Placental pericyte (primary cell): ENCODE measurements around the gene PKD2L1. TPM values are rescaled to one million over a fixed set of nuclear protein-coding genes. Genes with fewer than 3 reads are reported as not detected.

Experiments
- small RNA-seq: library from RNA; depleted of rRNA; stranded (forward); fragments of <200 nt; gene quantifications from one replicate; pipeline ENCODE3, GENCODE V24; 2012; ENCODE audit warnings: low replicate concordance
- total RNA-seq: library from RNA; depleted of rRNA; stranded (reverse); fragments of >200 nt; gene quantifications from 2 replicates; pipeline ENCODE4 v1.2.3, GENCODE V29; 2012

Gene PKD2L1
- total RNA-seq = not detected in 2 replicates

GRCh38 chr10:100330079-100330478 lies at the start of gene PKD2L1:
Gene PKD2L1 (minus strand): TSS chr10:100330228. CDS start chr10:100330103, 125 bp downstream.

GRCh38 chr10:100346765-100347567 lies 16.9 kb upstream of the PKD2L1 start, which contains the start of gene SCD:
Gene SCD (plus strand): TSS chr10:100347233. CDS start chr10:100347505, 272 bp downstream.

GRCh38 chr10:100286051-100287033 lies 43.7 kb downstream of the PKD2L1 start, which contains the start of gene BLOC1S2:
Gene BLOC1S2 (minus strand): TSS chr10:100286680. CDS start chr10:100286659, 21 bp downstream.

GRCh38 chr10:100267239-100268104 lies 62.6 kb downstream of the PKD2L1 start, which contains the start of gene CWF19L1:
Gene CWF19L1 (minus strand): TSS chr10:100267638. CDS start chr10:100267593, 45 bp downstream.

Small RNA genes within 50 kb of the gene (small RNA-seq; reads per million reads assigned to genes)
- gene RNU6-422P = not detected

Other genes starting within 250 kb of the PKD2L1 start
- not detected in 2 replicates for gene CPN1, start 248.4 kb downstream of the PKD2L1 start, total RNA-seq
- 22.8 and 42.7 TPM in 2 replicates for gene ERLIN1, start 144.2 kb downstream of the PKD2L1 start, total RNA-seq
- gene CHUK, start 100.6 kb downstream of the PKD2L1 start, total RNA-seq = 19.7 and 39.7 TPM in 2 replicates
- 17.5 and 35.6 TPM in 2 replicates for gene CWF19L1, start 62.6 kb downstream of the PKD2L1 start, total RNA-seq
- gene BLOC1S2, start 43.5 kb downstream of the PKD2L1 start, total RNA-seq = 36.1 and 49.2 TPM in 2 replicates
- 200 and 1,148 TPM in 2 replicates for gene SCD, start 17.0 kb upstream of the PKD2L1 start, total RNA-seq
- gene WNT8B, start 132.8 kb upstream of the PKD2L1 start, total RNA-seq = not detected in 2 replicates
- gene SEC31B, start 189.6 kb upstream of the PKD2L1 start, total RNA-seq = 2.9 and 4.2 TPM in 2 replicates
- 83.3 and 97.6 TPM in 2 replicates for gene NDUFB8, start 199.6 kb upstream of the PKD2L1 start, total RNA-seq
- 10.7 and 13.2 TPM in 2 replicates for gene HIF1AN, start 205.7 kb upstream of the PKD2L1 start, total RNA-seq